T-helper 22 cell (primary cell): ENCODE measurements around the gene POMP.
"Not testable (repeated sequence)": the region's sequence is repeated elsewhere in the genome, so short reads cannot be mapped to it uniquely, and the experiment has no call there.

Experiments used
- DNase-seq: peaks from one replicate; pipeline ENCODE4 v3.0.0-alpha.2; 2020; ENCODE audit warnings: low read depth

Gene POMP

GRCh38 chr13:28637714-28638355, 21.1 kb upstream of the POMP start:
- no peak for DNase-seq

- DNase-seq: no peak
Observed at GRCh38 chr13:28638756-28639155, 20.2 kb upstream of the POMP start.

GRCh38 chr13:28640861-28641599, 17.9 kb upstream of the POMP start:
- no peak for DNase-seq

- DNase-seq: no peak
Observed at GRCh38 chr13:28641600-28641926, 17.4 kb upstream of the POMP start.

GRCh38 chr13:28650284-28650683, 8.6 kb upstream of the POMP start:
- no peak for DNase-seq

- no peak for DNase-seq
Observed at GRCh38 chr13:28651810-28652401, 7.0 kb upstream of the POMP start.

GRCh38 chr13:28653111-28653510, 5.8 kb upstream of the POMP start:
- no peak for DNase-seq

- DNase-seq: no peak
Observed at GRCh38 chr13:28654276-28654675, 4.7 kb upstream of the POMP start.

- DNase-seq: no peak
Observed at GRCh38 chr13:28655561-28655960, 3.4 kb upstream of the POMP start.

- DNase-seq: no peak
Observed at GRCh38 chr13:28657784-28658538, 969 bp upstream of the POMP start.

- DNase-seq: no peak
Observed at GRCh38 chr13:28658539-28658795, 463 bp upstream of the POMP start.

- no peak for DNase-seq
Observed at GRCh38 chr13:28659621-28659970, 666 bp downstream of the POMP start.

GRCh38 chr13:28666897-28667488, 8.1 kb downstream of the POMP start:
- no peak for DNase-seq

- no peak for DNase-seq
Observed at GRCh38 chr13:28671126-28671792, 12.3 kb downstream of the POMP start.

GRCh38 chr13:28678809-28679208, 19.9 kb downstream of the POMP start:
- no peak for DNase-seq

GRCh38 chr13:28679628-28680027, 20.7 kb downstream of the POMP start:
- DNase-seq: no peak

- DNase-seq: no peak
Observed at GRCh38 chr13:28680541-28680940, 21.6 kb downstream of the POMP start.

- not testable (repeated sequence) for DNase-seq
Observed at GRCh38 chr13:28683169-28683568, 24.2 kb downstream of the POMP start.

- DNase-seq: no peak
Observed at GRCh38 chr13:28684257-28684656, 25.3 kb downstream of the POMP start.

GRCh38 chr13:28685114-28685513, 26.2 kb downstream of the POMP start:
- DNase-seq: no peak

GRCh38 chr13:28685892-28686291, 27.0 kb downstream of the POMP start:
- DNase-seq: no peak
